SK-N-SH (cell line): ENCODE measurements around the gene MBNL1. TPM values are rescaled to one million over a fixed set of nuclear protein-coding genes. Genes with fewer than 3 reads are reported as not detected.

Source experiments
- CTCF ChIA-PET: fragments of 300-600, 350-600 bp; formaldehyde crosslinking; extraction: SDS; loops from one replicate; lab custom pipeline; 2021; lab: Yijun Ruan, JAX
- POLR2A ChIA-PET: fragments of 350-600 bp; sonication (Branson Sonifier 250); formaldehyde crosslinking; extraction: SDS; loops from one replicate; lab custom pipeline; 2020; ENCODE audit warnings: antibody characterized with exemption, inconsistent platforms; lab: Yijun Ruan, JAX
- DNase-seq: peaks from one replicate; pipeline ENCODE4 v3.0.0; 2012
- H2AFZ ChIP-seq: fragments of 200-600 bp; sonication (generic); 2 replicates; pipeline ENCODE4 v1.8.1; 2016; ENCODE audit warnings: antibody characterized with exemption, mild to moderate bottlenecking, low read depth
- H3F3A ChIP-seq: fragments of 200-600 bp; sonication (generic); replicated peaks from 2 replicates; pipeline ENCODE3; 2016; ENCODE audit warnings: antibody characterized with exemption, mild to moderate bottlenecking; ENCODE audit not compliant: insufficient read depth
- H3K27ac ChIP-seq, 2 experiments: fragments of 200-500 bp in 1 of 2; fragments of 200-600 bp in 1 of 2; sonication (Bioruptor generic) in 1 of 2; sonication (generic), shearing (Covaris generic) in 1 of 2; 2 replicates each; pipeline versions ENCODE4 v1.5.1 to v1.6.1; 2014 to 2016; ENCODE audit warnings: low read depth in 2 of 2, inconsistent platforms in 1 of 2, low read length in 1 of 2, mild to moderate bottlenecking in 1 of 2, mixed read lengths in 1 of 2
- H3K27me3 ChIP-seq: fragments of 200-600 bp; sonication (generic), shearing (Covaris generic); 2 replicates; pipeline ENCODE4 v1.6.1; 2016; ENCODE audit warnings: mixed run types; ENCODE audit not compliant: insufficient read depth
- H3K36me3 ChIP-seq, 2 experiments: fragments of 200-500 bp in 1 of 2; fragments of 200-600 bp in 1 of 2; sonication (Bioruptor generic) in 1 of 2; sonication (generic) in 1 of 2; replicated peaks in 1 of 2; 2 replicates each; pipeline versions ENCODE3 to v1.5.1; 2014 to 2016; ENCODE audit warnings: low read length in 1 of 2, mild to moderate bottlenecking in 1 of 2; ENCODE audit not compliant: insufficient read depth in 2 of 2, control insufficient read depth in 1 of 2
- H3K4me1 ChIP-seq, 2 experiments: fragments of 200-500 bp in 1 of 2; fragments of 200-600 bp in 1 of 2; sonication (Bioruptor generic) in 1 of 2; sonication (generic), shearing (Covaris generic) in 1 of 2; 2 replicates each; pipeline versions ENCODE4 v1.5.1 to v1.6.1; 2014 to 2016; ENCODE audit warnings: low read depth in 1 of 2, low read length in 1 of 2, mixed run types in 1 of 2; ENCODE audit not compliant: insufficient read depth in 2 of 2, control insufficient read depth in 1 of 2
- H3K4me2 ChIP-seq: fragments of 200-600 bp; sonication (generic), shearing (Covaris generic); 2 replicates; pipeline ENCODE4 v1.6.1; 2017; ENCODE audit warnings: mixed run types
- H3K4me3 ChIP-seq, 2 experiments: fragments of 200-500 bp in 1 of 2; fragments of 200-600 bp in 1 of 2; sonication (Bioruptor generic) in 1 of 2; sonication (generic), shearing (Covaris generic) in 1 of 2; 2 replicates each; pipeline versions ENCODE4 v1.5.1 to v1.8.1; 2014 to 2016; ENCODE audit warnings: low read depth in 2 of 2, inconsistent platforms in 1 of 2, low read length in 1 of 2, mild to moderate bottlenecking in 1 of 2, mixed read lengths in 1 of 2, moderate library complexity in 1 of 2
- H3K79me2 ChIP-seq: fragments of 200-600 bp; sonication (generic); 2 replicates; pipeline ENCODE4 v1.8.1; 2017; ENCODE audit warnings: mild to moderate bottlenecking; ENCODE audit not compliant: insufficient read depth
- H3K9ac ChIP-seq: fragments of 200-600 bp; sonication (generic); 2 replicates; pipeline ENCODE4 v1.6.1; 2017; ENCODE audit warnings: mixed run types
- H3K9me2 ChIP-seq: fragments of 200-600 bp; sonication (generic); 2 replicates; pipeline ENCODE4 v1.6.1; 2017; ENCODE audit warnings: mixed run types
- H3K9me3 ChIP-seq: fragments of 200-600 bp; sonication (generic); 2 replicates; pipeline ENCODE4 v1.6.1; 2017; ENCODE audit warnings: mixed run types, mild to moderate bottlenecking, moderate library complexity
- H4K20me1 ChIP-seq: fragments of 200-600 bp; sonication (generic); 2 replicates; pipeline ENCODE4 v1.6.1; 2017; ENCODE audit warnings: mild to moderate bottlenecking, mixed run types; ENCODE audit not compliant: insufficient read depth
- CTCF ChIP-seq: fragments of 200-600 bp; sonication (generic); IDR thresholded peaks from 2 replicates; pipeline ENCODE4 v1.6.1; 2017; ENCODE audit warnings: antibody characterized with exemption, mild to moderate bottlenecking, moderate library complexity
- FOXJ3 ChIP-seq: sonication (generic); formaldehyde crosslinking; IDR thresholded peaks from 2 replicates; pipeline ENCODE4 v1.5.1; 2020; ENCODE audit warnings: mild to moderate bottlenecking, missing genetic modification reagents
- FOXM1 ChIP-seq: IDR thresholded peaks from 2 replicates; pipeline ENCODE4 v1.4.0; 2012; ENCODE audit warnings: low read depth, mild to moderate bottlenecking
- GABPA ChIP-seq: IDR thresholded peaks from 2 replicates; pipeline ENCODE4 v1.4.0; 2012; ENCODE audit warnings: low read depth, mild to moderate bottlenecking
- GATA2 ChIP-seq: sonication (generic); formaldehyde crosslinking; IDR thresholded peaks from 2 replicates; pipeline ENCODE4 v1.5.0; 2020; ENCODE audit warnings: mild to moderate bottlenecking, missing genetic modification reagents
- IRF3 ChIP-seq: fragments of 150-350 bp; IDR thresholded peaks from 2 replicates; pipeline ENCODE4 v1.6.1; 2016; ENCODE audit warnings: mild to moderate bottlenecking, low read depth, low read length
- MAX ChIP-seq: IDR thresholded peaks from 2 replicates; pipeline ENCODE4 v1.4.0; 2012; ENCODE audit warnings: low read depth
- MXI1 ChIP-seq: IDR thresholded peaks from 2 replicates; pipeline ENCODE4 v1.6.1; 2012; ENCODE audit warnings: mild to moderate bottlenecking, low read depth, low read length, improper control_type of control experiment
- NRF1 ChIP-seq: IDR thresholded peaks from 2 replicates; pipeline ENCODE4 v1.6.1; 2012; ENCODE audit warnings: low read depth, mild to moderate bottlenecking, low read length
- PBX3 ChIP-seq: IDR thresholded peaks from 2 replicates; pipeline ENCODE4; 2012
- POLR2AphosphoS5 ChIP-seq: IDR thresholded peaks from 2 replicates; pipeline ENCODE4 v1.6.1; 2012; ENCODE audit warnings: low read depth, low read length
- RAD21 ChIP-seq: IDR thresholded peaks from 2 replicates; pipeline ENCODE4 v1.6.1; 2012; ENCODE audit warnings: mild to moderate bottlenecking, low read length
- RCOR1 ChIP-seq: fragments of 150-350 bp; IDR thresholded peaks from 2 replicates; pipeline ENCODE4 v1.6.1; 2017; ENCODE audit warnings: antibody characterized with exemption, low read length
- RXRA ChIP-seq: IDR thresholded peaks from 2 replicates; pipeline ENCODE4 v1.4.0; 2012; ENCODE audit warnings: low read depth, mild to moderate bottlenecking, borderline replicate concordance
- SIN3A ChIP-seq: IDR thresholded peaks from 2 replicates; pipeline ENCODE4 v1.6.1; 2012; ENCODE audit warnings: low read depth, mild to moderate bottlenecking, low read length, moderate library complexity, borderline replicate concordance
- TAF1 ChIP-seq: IDR thresholded peaks from 2 replicates; pipeline ENCODE4 v1.6.1; 2012; ENCODE audit warnings: low read depth, mild to moderate bottlenecking, low read length, moderate library complexity, borderline replicate concordance
- TCF12 ChIP-seq: IDR thresholded peaks from 2 replicates; pipeline ENCODE4 v1.4.0; 2012
- USF2 ChIP-seq: fragments of 150-350 bp; IDR thresholded peaks from 2 replicates; pipeline ENCODE4 v1.6.1; 2017; ENCODE audit warnings: antibody characterized with exemption, low read length, low read depth, borderline replicate concordance
- YY1 ChIP-seq: IDR thresholded peaks from 2 replicates; pipeline ENCODE4 v1.4.0; 2012; ENCODE audit warnings: low read depth, mild to moderate bottlenecking
- ZBTB33 ChIP-seq: IDR thresholded peaks from 2 replicates; pipeline ENCODE4 v1.4.0; 2012; ENCODE audit warnings: low read depth, borderline replicate concordance
- WGBS: methylation state at CpG from one replicate; pipeline ENCODE4 v1.1.6; 2017; ENCODE audit warnings: low lambda C conversion rate; 5-methylcytosine and 5-hydroxymethylcytosine counted together
- polyA plus RNA-seq, 3 experiments: library from polyadenylated mRNA; depleted of rRNA; stranded (reverse); fragments of >200 nt; gene quantifications; 2 replicates each; pipeline ENCODE4 v1.2.3, GENCODE V29; 2012

Gene MBNL1
- polyA plus RNA-seq, 1 of the 3 experiments (the other 2 are of a cell fraction) = 44.3 TPM

GRCh38 chr3:152513301-152513960, 244.7 kb downstream of the MBNL1 start:
- H3K27ac ChIP-seq = no peak overlapping the region
- no peaks in the 10 kb centered on the region for H3K9me2 ChIP-seq
- no peaks in the 10 kb centered on the region for H3K79me2 ChIP-seq
- no peaks in the 10 kb centered on the region for H3K9me3 ChIP-seq
- H3K36me3 ChIP-seq = no peaks in the 10 kb centered on the region
- H3K4me3 ChIP-seq = no peak overlapping the region
- no peak overlapping the region for H3K4me2 ChIP-seq
- H3F3A ChIP-seq = no peaks in the 10 kb centered on the region
- CTCF ChIA-PET = interaction anchor here (0.6 to 1.2 kb wide), 3 partner anchors 11 to 344 kb away, joined by 4 read pairs; no protein-coding TSS in a partner anchor
- H3K9ac ChIP-seq = no peak overlapping the region
- WGBS = 39% methylated on average over 2 of the region's 2 CpGs
- POLR2A ChIA-PET = no interaction called here
- no peaks in the 10 kb centered on the region for H3K27me3 ChIP-seq
- H4K20me1 ChIP-seq = no peaks in the 10 kb centered on the region
- no peak for DNase-seq
- H2AFZ ChIP-seq = no peak overlapping the region
- no peaks in the 10 kb centered on the region for H3K4me1 ChIP-seq
- no peak for TF ChIP-seq RAD21
- no peak for TF ChIP-seq TCF12
- no peak for TF ChIP-seq MAX
- TF ChIP-seq RCOR1 = no peak
- no peak for TF ChIP-seq FOXJ3 (CRISPR knock-in tag)
- TF ChIP-seq SIN3A = no peak
- no peak for TF ChIP-seq ZBTB33
- TF ChIP-seq MXI1 = no peak
- TF ChIP-seq TAF1 = no peak
- TF ChIP-seq NRF1 = no peak
- no peak for TF ChIP-seq GATA2
- no peak for TF ChIP-seq USF2
- no peak for TF ChIP-seq CTCF
- no peak for TF ChIP-seq RXRA
- no peak for TF ChIP-seq GABPA
- no peak for TF ChIP-seq PBX3
- TF ChIP-seq IRF3 = no peak
- no peak for TF ChIP-seq YY1
- TF ChIP-seq FOXM1 = no peak
- TF ChIP-seq POLR2AphosphoS5 = no peak
